NCI-H2196 treated with DMSO at 0.1 percent for 48 hours (cell line): ENCODE measurements around the gene SNRPB.
A peak's percentile ranks its signal among the peaks of the same experiment; 100 is the strongest.
"Not testable (repeated sequence)": the region's sequence is repeated elsewhere in the genome, so short reads cannot be mapped to it uniquely, and the experiment has no call there.

Experiments
- DNase-seq: peaks from one replicate; lab custom pipeline; 2025; ENCODE audit not compliant: unreplicated experiment; lab: John Stamatoyannopoulos, UW

Gene SNRPB

DNA sequence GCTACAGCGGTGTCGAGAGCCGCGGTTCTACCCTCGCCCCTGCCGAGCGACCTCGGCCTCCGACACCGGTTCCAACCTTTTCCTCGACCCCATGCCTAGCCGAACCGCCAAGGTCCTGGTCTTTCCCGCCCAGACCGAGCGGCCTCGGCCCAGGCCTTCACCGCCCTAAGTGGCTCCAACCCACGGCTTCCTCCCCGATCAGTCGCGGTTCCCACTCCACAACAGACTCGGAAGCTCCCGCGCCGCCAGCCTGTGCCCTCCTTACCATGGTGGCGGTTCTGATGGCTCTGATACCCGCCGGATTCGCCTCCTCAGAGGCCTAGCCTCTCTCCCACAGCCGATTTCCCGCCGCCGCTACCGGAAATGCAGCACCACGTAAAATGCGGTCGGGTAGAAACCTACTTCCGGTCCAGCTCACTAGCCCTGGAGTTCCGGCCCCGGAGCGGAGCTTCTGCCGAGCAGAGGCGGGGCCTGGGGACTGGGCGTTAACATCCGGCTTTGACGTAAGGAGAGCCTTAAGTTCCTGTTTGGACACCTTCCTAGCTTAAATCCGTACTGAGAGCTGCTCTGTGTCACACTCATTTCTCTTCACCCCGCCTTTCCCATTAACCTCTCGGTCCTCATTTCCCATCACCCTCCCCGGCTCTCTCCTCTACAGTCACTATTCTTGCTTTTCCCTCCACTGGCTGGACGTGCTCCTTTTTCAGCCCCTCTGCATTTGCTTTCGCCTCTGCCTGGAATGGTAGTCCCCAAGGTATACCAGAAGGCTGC is at the start of gene SNRPB:
TSS of gene SNRPB (minus strand) at position 367 of the 771 bp plus-strand sequence. CDS start at position 268, 99 bp downstream.
- peak; percentile 97 for DNase-seq

- no peak for DNase-seq
Measured at GRCh38 chr20:2519115-2519809, 48.7 kb upstream of the SNRPB start.

DNA sequence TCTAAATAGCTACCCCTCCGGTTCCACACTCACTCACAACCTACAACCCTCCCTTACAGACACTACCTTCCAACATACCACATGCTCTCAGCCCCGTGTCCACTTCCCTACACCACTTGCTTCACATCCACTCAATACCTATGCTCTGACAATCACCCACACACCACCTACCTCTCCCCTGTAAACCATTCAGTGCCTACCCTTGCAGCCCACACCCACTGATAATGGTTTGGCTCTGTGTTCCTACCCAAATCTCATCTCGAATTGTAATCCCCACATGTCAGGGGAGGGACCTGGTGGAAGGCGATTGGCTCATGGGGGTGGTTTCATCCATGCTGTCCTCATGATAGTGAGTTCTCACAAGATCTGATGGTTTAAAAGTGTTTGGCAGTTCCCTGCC is 48.0 kb upstream of the SNRPB start:
- DNase-seq: no peak

GRCh38 chr20:2518096-2518495 is 47.5 kb upstream of the SNRPB start:
- DNase-seq: no peak

DNA sequence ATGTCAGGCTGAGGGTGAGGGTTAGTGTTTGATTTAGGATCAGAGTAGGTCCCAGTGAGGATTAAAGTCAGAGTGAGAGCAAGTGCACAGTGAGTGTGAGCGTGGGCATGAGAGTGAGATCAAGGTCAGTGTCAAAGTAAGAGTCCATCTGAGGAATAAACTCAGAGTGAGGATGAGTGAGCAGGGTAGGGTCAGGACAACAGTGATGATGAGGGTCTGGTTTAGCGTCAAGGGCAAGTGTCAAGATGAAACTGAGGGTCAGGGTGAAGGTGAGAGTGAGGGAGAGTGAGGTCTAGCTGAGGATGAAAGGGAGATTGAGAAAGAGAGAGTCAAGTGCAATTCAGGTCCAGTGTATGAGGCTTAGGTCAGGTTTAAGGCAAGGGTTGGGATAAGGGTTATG is 45.8 kb upstream of the SNRPB start:
- no peak for DNase-seq

- DNase-seq: no peak
Measured at GRCh38 chr20:2515203-2515602, 44.6 kb upstream of the SNRPB start.

DNA sequence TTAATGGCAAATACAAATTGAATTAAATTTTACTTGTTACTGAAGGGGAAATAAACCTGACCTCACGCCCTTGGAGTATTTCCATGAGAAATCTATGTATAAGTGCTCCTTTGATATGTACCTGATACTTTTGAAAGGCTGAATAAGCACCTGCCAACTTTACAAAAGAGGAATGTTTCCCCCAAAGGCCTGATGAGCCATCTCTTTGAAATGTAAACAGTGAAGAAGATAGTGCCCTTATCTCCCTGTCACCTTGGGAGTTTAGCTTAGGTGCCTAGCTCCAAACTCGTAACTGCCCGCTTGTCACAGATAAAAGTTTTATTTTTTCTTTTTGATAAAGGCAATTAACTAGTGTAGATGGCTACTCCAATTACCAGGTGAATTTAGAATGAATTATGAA is 39.2 kb upstream of the SNRPB start:
- DNase-seq: no peak

DNA sequence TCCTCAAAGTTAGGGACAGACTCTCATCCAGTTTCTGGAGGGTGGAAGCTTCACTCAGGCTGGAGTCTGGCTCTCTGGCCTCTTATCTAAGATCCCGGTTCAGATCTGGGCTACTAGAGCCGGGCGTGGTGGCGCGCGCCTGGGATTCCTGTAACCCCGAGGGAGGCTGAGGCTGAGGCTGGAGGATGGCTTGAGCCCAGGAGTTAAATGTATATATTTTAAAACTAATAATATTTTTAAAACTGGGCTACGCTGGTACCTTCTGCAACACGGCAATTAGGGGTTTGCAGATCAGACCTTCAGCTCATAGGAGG is 38.8 kb upstream of the SNRPB start:
- no peak for DNase-seq

- peak; percentile 69 for DNase-seq
Measured at GRCh38 chr20:2508631-2509467, 38.3 kb upstream of the SNRPB start, which contains the start of gene ZNF343. Gene ZNF343, minus strand, starts transcription at chr20:2508915. Its CDS starts 15,020 bp downstream, at chr20:2493895.

GRCh38 chr20:2507875-2508630 is 37.5 kb upstream of the SNRPB start:
- DNase-seq: no peak

- DNase-seq: no peak
Measured at GRCh38 chr20:2507464-2507863, 36.9 kb upstream of the SNRPB start.

GRCh38 chr20:2506426-2506825 is 35.8 kb upstream of the SNRPB start:
- DNase-seq: not testable (repeated sequence)

GRCh38 chr20:2504803-2505202 is 34.2 kb upstream of the SNRPB start:
- DNase-seq: not testable (repeated sequence)

- not testable (repeated sequence) for DNase-seq
Measured at GRCh38 chr20:2502808-2503384, 32.3 kb upstream of the SNRPB start.

DNA sequence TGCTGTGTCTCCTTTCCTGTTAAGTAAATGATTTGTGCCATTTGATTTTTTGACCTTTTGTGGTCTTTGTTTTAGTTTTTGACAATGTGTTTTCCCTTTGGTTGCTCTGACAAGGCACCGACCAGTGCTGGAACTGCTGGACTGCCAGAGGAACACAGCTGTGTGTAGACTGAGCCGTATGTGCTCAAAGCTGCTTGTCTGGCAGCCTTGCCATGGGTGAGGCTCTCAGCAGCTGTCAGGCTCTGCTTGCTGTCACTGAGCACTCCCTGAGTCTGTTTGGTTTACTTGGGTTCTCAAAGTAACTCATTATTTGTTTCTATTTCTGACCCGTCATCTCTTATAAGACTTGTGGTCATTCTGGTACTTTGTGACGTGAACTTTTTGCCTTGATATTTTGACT is 15.1 kb upstream of the SNRPB start:
- no peak for DNase-seq

- DNase-seq: no peak
Measured at GRCh38 chr20:2485080-2485479, 14.5 kb upstream of the SNRPB start.

GRCh38 chr20:2483504-2483903 is 12.9 kb upstream of the SNRPB start:
- DNase-seq: no peak

DNA sequence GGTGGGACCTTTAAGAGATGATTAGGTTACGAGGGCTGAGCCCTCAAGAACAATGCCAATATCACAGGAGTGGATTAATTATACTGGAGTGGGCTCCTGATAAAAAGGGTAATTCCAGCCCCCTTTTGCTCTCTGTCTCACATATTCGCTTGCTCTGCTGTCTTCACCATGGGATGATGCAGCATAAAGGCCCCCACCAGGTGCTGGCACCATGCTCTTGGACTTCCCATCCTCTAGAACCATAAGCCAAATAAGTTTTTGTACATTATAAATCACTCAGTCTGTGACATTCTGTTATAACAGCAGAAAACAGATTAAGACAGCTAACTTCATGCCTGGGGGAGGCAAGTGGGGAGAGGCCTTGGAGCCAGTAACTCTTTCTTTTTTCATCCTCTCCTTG is 9.8 kb upstream of the SNRPB start:
- no peak for DNase-seq

- DNase-seq: no peak
Measured at GRCh38 chr20:2476742-2477615, 6.4 kb upstream of the SNRPB start.
